H1 (cell line): ENCODE data around the gene SMPDL3B. TPM values are rescaled to one million over a fixed set of nuclear protein-coding genes. Genes with fewer than 3 reads are reported as not detected.

Experiments used
- CTCF ChIA-PET: fragments of 300-600 bp; sonication (Branson Sonifier 250); formaldehyde crosslinking; loops from one replicate; lab custom pipeline; 2021; ENCODE audit not compliant: partially characterized antibody; lab: Charles Lee
- POLR2A ChIA-PET: fragments of 300-600 bp; sonication (Branson Sonifier 250); formaldehyde crosslinking; loops from one replicate; lab custom pipeline; 2021; ENCODE audit warnings: inconsistent platforms; ENCODE audit not compliant: partially characterized antibody; lab: Charles Lee
- DNase-seq, 2 experiments: peaks; one replicate each; pipeline versions ENCODE4 v3.0.0 to v3.0.0-alpha.2; 2010 to 2022; ENCODE audit warnings: low spot score in 2 of 2, low read depth in 1 of 2, mixed read lengths in 1 of 2
- FAIRE-seq: peaks from 2 replicates; lab custom pipeline; 2011; peaks lifted over from hg19 to GRCh38; lab: Jason Lieb, UNC
- H2AFZ ChIP-seq: 2 replicates; pipeline ENCODE4 v1.8.1; 2012; ENCODE audit warnings: low read length, inconsistent platforms
- H2AK5ac ChIP-seq: 2 replicates; pipeline ENCODE4 v1.6.1; 2013; ENCODE audit warnings: low read depth, low read length
- H2BK120ac ChIP-seq: replicated peaks from 2 replicates; pipeline ENCODE3; 2013; ENCODE audit warnings: low read depth, low read length, inconsistent platforms
- H2BK12ac ChIP-seq: 2 replicates; pipeline ENCODE4 v1.6.1; 2013; ENCODE audit warnings: low read depth, low read length
- H2BK15ac ChIP-seq: 2 replicates; pipeline ENCODE4 v1.6.1; 2013; ENCODE audit warnings: low read length
- H2BK20ac ChIP-seq: 2 replicates; pipeline ENCODE4 v1.6.1; 2013; ENCODE audit warnings: low read length
- H2BK5ac ChIP-seq: 2 replicates; pipeline ENCODE4 v1.6.1; 2013; ENCODE audit warnings: low read depth, low read length
- H3K14ac ChIP-seq: 2 replicates; pipeline ENCODE4 v1.6.1; 2013; ENCODE audit warnings: inconsistent platforms; ENCODE audit not compliant: insufficient read length
- H3K18ac ChIP-seq: 2 replicates; pipeline ENCODE4 v1.6.1; 2013; ENCODE audit warnings: low read length; ENCODE audit errors: extremely low read depth
- H3K23ac ChIP-seq: 2 replicates; pipeline ENCODE4 v1.6.1; 2013; ENCODE audit warnings: inconsistent platforms; ENCODE audit not compliant: insufficient read length
- H3K23me2 ChIP-seq: 2 replicates; pipeline ENCODE4 v1.6.1; 2013; ENCODE audit warnings: low read depth, low read length
- H3K27ac ChIP-seq: 2 replicates; pipeline ENCODE4 v1.6.1; 2011; ENCODE audit warnings: low read depth, low read length, inconsistent platforms
- H3K27me3 ChIP-seq, 4 experiments: replicated peaks in 1 of 4; 1 replicate in 1 of 4; 2 replicates in 3 of 4; pipeline versions ENCODE4 v1.6.1 to v1.8.1; 2011 to 2013; ENCODE audit warnings: low read length in 3 of 4, mild to moderate bottlenecking in 3 of 4, inconsistent platforms in 2 of 4, mixed read lengths in 2 of 4, moderate library complexity in 1 of 4; ENCODE audit not compliant: control insufficient read depth in 3 of 4, insufficient read depth in 3 of 4; ENCODE audit errors: extremely low read depth in 1 of 4
- H3K36me3 ChIP-seq, 4 experiments: 2 replicates each; pipeline versions ENCODE4 v1.6.1 to v1.8.1; 2011 to 2013; ENCODE audit warnings: mild to moderate bottlenecking in 4 of 4, low read length in 3 of 4, moderate library complexity in 2 of 4, control low read depth in 1 of 4, inconsistent platforms in 1 of 4; ENCODE audit not compliant: insufficient read depth in 4 of 4, control insufficient read depth in 2 of 4
- H3K4ac ChIP-seq: replicated peaks from 2 replicates; pipeline ENCODE3; 2013; ENCODE audit warnings: low read length, low read depth, mixed read lengths, inconsistent platforms; ENCODE audit not compliant: insufficient read length
- H3K4me1 ChIP-seq, 4 experiments: replicated peaks in 1 of 4; 1 replicate in 1 of 4; 2 replicates in 3 of 4; pipeline versions ENCODE4 v1.6.1 to v1.8.1; 2011 to 2013; ENCODE audit warnings: low read length in 3 of 4, inconsistent platforms in 2 of 4, mixed read lengths in 1 of 4; ENCODE audit not compliant: insufficient read depth in 4 of 4, control insufficient read depth in 3 of 4
- H3K4me2 ChIP-seq, 2 experiments: 2 replicates each; pipeline versions ENCODE4 v1.6.1 to v1.8.1; 2011 to 2013; ENCODE audit warnings: low read depth in 2 of 2, low read length in 2 of 2, control low read depth in 1 of 2, inconsistent platforms in 1 of 2, mild to moderate bottlenecking in 1 of 2; ENCODE audit not compliant: insufficient read depth in 1 of 2
- H3K4me3 ChIP-seq, 4 experiments: fragments of 200-600, 300-600 bp in 1 of 4; sonication (generic), shearing (Covaris generic), sonication (Bioruptor Twin) in 1 of 4; 2 replicates each; pipeline versions ENCODE4 v1.5.1 to v1.8.1; 2011 to 2016; ENCODE audit warnings: low read length in 4 of 4, low read depth in 3 of 4, control low read depth in 2 of 4, inconsistent platforms in 2 of 4, mild to moderate bottlenecking in 2 of 4, mixed read lengths in 1 of 4, moderate library complexity in 1 of 4; ENCODE audit not compliant: insufficient read depth in 2 of 4; ENCODE audit errors: extremely low read depth in 1 of 4
- H3K56ac ChIP-seq: replicated peaks from 2 replicates; pipeline ENCODE3; 2013; ENCODE audit warnings: low read depth, mild to moderate bottlenecking, mixed read lengths, low read length, inconsistent platforms; ENCODE audit not compliant: insufficient read length
- H3K79me1 ChIP-seq: 2 replicates; pipeline ENCODE4 v1.6.1; 2013; ENCODE audit warnings: low read depth, low read length, control low read depth
- H3K79me2 ChIP-seq, 2 experiments: 2 replicates each; pipeline versions ENCODE4 v1.6.1 to v1.8.1; 2012 to 2013; ENCODE audit warnings: low read length in 2 of 2, mild to moderate bottlenecking in 2 of 2, inconsistent platforms in 1 of 2; ENCODE audit not compliant: insufficient read depth in 2 of 2, control insufficient read depth in 1 of 2
- H3K9ac ChIP-seq, 4 experiments: replicated peaks in 1 of 4; 1 replicate in 1 of 4; 2 replicates in 3 of 4; pipeline versions ENCODE4 v1.6.1 to v1.8.1; 2011 to 2013; ENCODE audit warnings: low read depth in 3 of 4, low read length in 3 of 4, control low read depth in 2 of 4, mild to moderate bottlenecking in 2 of 4, moderate library complexity in 2 of 4, inconsistent platforms in 1 of 4; ENCODE audit errors: extremely low read depth in 1 of 4
- H3K9me3 ChIP-seq, 2 experiments: 2 replicates each; pipeline versions ENCODE4 v1.6.1 to v1.8.1; 2012 to 2013; ENCODE audit warnings: mild to moderate bottlenecking in 2 of 2, moderate library complexity in 2 of 2, control low read depth in 1 of 2, inconsistent platforms in 1 of 2, low read depth in 1 of 2, low read length in 1 of 2, mixed read lengths in 1 of 2; ENCODE audit not compliant: insufficient read depth in 2 of 2
- H4K20me1 ChIP-seq, 2 experiments: replicated peaks in 1 of 2; 2 replicates each; pipeline versions ENCODE3 to v1.8.1; 2011 to 2013; ENCODE audit warnings: inconsistent platforms in 2 of 2, low read length in 2 of 2, mild to moderate bottlenecking in 1 of 2; ENCODE audit not compliant: insufficient read depth in 2 of 2, control insufficient read depth in 1 of 2
- H4K5ac ChIP-seq: 2 replicates; pipeline ENCODE4 v1.6.1; 2013; ENCODE audit warnings: low read length, low read depth, mixed read lengths, inconsistent platforms; ENCODE audit not compliant: insufficient read length
- H4K8ac ChIP-seq: 2 replicates; pipeline ENCODE4 v1.8.0; 2013; ENCODE audit warnings: mild to moderate bottlenecking, moderate library complexity, low read length, inconsistent platforms; ENCODE audit not compliant: insufficient read depth; ENCODE audit errors: extremely low read depth
- H4K91ac ChIP-seq: replicated peaks from 2 replicates; pipeline ENCODE3; 2013; ENCODE audit warnings: low read length, mixed read lengths, inconsistent platforms; ENCODE audit not compliant: insufficient read length
- BACH1 ChIP-seq: IDR thresholded peaks from 2 replicates; pipeline ENCODE4 v1.6.1; 2012; ENCODE audit warnings: low read length, improper control_type of control experiment
- EZH2 ChIP-seq: fragments of 200-600 bp; sonication (generic); IDR thresholded peaks from 2 replicates; pipeline ENCODE4 v1.7.1; 2012; ENCODE audit warnings: low read depth, mild to moderate bottlenecking, moderate library complexity, low read length, inconsistent platforms; ENCODE audit not compliant: severe bottlenecking
- FOSL1 ChIP-seq: IDR thresholded peaks from 2 replicates; pipeline ENCODE4 v1.6.1; 2011; ENCODE audit warnings: mild to moderate bottlenecking, low read depth, low read length, moderate library complexity; ENCODE audit not compliant: insufficient read depth
- HDAC6 ChIP-seq: IDR thresholded peaks from one replicate; pipeline ENCODE4 v1.7.1; 2012; ENCODE audit warnings: low read depth, mild to moderate bottlenecking, inconsistent platforms, low read length, moderate library complexity
- KDM1A ChIP-seq: fragments of 200-600, 300-600 bp; sonication (generic); IDR thresholded peaks from 2 replicates; pipeline ENCODE4 v1.7.1; 2016; ENCODE audit warnings: mild to moderate bottlenecking, low read length, borderline replicate concordance
- NANOG ChIP-seq: IDR thresholded peaks from 2 replicates; pipeline ENCODE4 v1.6.1; 2011; ENCODE audit warnings: low read length, low read depth, mild to moderate bottlenecking, inconsistent platforms; ENCODE audit not compliant: insufficient read depth, poor library complexity, severe bottlenecking
- POU5F1 ChIP-seq: IDR thresholded peaks from 2 replicates; pipeline ENCODE4 v1.6.1; 2011; ENCODE audit warnings: low read depth, mild to moderate bottlenecking, low read length, moderate library complexity
- SIN3A ChIP-seq, 2 experiments: IDR thresholded peaks in 1 of 2; conservative IDR thresholded peaks in 1 of 2; 2 replicates each; pipeline ENCODE4 v1.6.1; 2011 to 2012; ENCODE audit warnings: low read length in 2 of 2, improper control_type of control experiment in 1 of 2, low read depth in 1 of 2, mild to moderate bottlenecking in 1 of 2
- SP1 ChIP-seq: IDR thresholded peaks from 2 replicates; pipeline ENCODE4 v1.6.1; 2011; ENCODE audit warnings: low read depth, low read length
- SRF ChIP-seq: IDR thresholded peaks from 2 replicates; pipeline ENCODE4 v1.6.1; 2011; ENCODE audit warnings: mild to moderate bottlenecking, low read depth, low read length, moderate library complexity
- TAF7 ChIP-seq: optimal IDR thresholded peaks from 2 replicates; pipeline ENCODE3; 2011; ENCODE audit warnings: low read depth, mild to moderate bottlenecking, inconsistent platforms, low read length, moderate library complexity, borderline replicate concordance
- TBP ChIP-seq: IDR thresholded peaks from 2 replicates; pipeline ENCODE4 v1.6.1; 2011; ENCODE audit warnings: low read depth, low read length, improper control_type of control experiment
- whole genome bisulfite sequencing, 2 experiments: shearing (Covaris generic) in 1 of 2; methylation state at CpG; one replicate each; pipeline versions ENCODE4 v1.1.6 to v1.1.7; 2013 to 2015; ENCODE audit warnings: low lambda C conversion rate in 2 of 2, mixed read lengths in 2 of 2, inconsistent platforms in 1 of 2, low coverage in 1 of 2, missing lambda C conversion rate in 1 of 2; ENCODE audit not compliant: insufficient replicate concordance in 2 of 2, insufficient coverage in 1 of 2, insufficient read length in 1 of 2; ENCODE audit errors: extremely low coverage in 1 of 2, missing lambda C conversion rate in 1 of 2; 5-methylcytosine and 5-hydroxymethylcytosine counted together
- polyA plus RNA-seq, 7 experiments: library from polyadenylated mRNA; depleted of rRNA in 3 of 7; stranded (reverse) in 5 of 7; unstranded in 2 of 7; fragments of >200 nt in 5 of 7; fragments of 200-250 nt in 2 of 7; gene quantifications; 1 replicate in 5 of 7; 2 replicates in 1 of 7; 4 replicates in 1 of 7; pipeline versions ENCODE4 v1.2.1 to v1.2.3, GENCODE V29; 2011 to 2013; ENCODE audit warnings: missing spikeins in 2 of 7, mixed read lengths in 2 of 7
- total RNA-seq: library from RNA; stranded (reverse); fragmentation: NEBNext Ultra II Directional; extraction: Animal tissue kit (Norgen Biotek cat#: 25700); gene quantifications from 2 replicates; pipeline ENCODE4 v1.2.1, GENCODE V29; 2021

The SMPDL3B gene
- total and polyA plus RNA-seq, 2 of the 8 experiments (the other 6 are each of a cell fraction or from before 2014, with no cell fraction given): 54.7 to 143 TPM

DNA sequence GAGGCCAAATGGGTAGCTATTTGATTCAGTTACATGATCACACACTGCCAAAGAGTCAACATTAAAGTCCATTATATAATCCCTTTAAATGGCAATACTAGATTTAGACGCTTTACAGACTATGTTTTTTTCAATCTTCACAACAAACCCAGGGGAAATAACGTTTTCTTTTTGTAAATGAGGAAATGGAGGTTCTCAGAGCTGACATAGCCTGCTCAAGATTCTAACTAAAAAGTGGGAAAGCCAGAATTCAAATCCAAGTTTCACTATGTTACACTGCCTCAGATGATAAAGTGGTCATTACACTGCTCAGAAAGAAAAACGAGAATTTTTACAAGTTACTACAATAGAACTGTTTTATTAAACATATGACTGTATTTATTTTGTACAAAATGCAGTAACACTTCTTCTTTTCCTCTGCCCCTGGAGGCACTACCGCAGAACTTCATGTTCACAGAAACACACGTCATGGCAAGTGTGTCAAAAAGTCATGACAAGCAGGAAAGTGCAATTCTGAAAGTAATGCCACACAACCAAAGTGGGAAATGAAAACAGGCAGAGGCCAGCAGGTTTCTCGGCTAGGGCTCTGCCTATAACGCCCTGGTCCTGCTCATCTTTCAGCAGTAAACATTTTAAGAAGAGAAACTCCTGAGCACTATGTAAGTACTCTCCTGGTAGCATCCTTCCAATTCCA lies 43.5 kb upstream of the SMPDL3B start:
- no peak for FAIRE-seq
- TF ChIP-seq SP1 (no peak), FOSL1 (no peak), POU5F1 (no peak), BACH1 (no peak), HDAC6 (no peak), KDM1A (no peak), TAF7 (no peak), SIN3A (conservative IDR thresholded peaks at IDR 0.05 in 1 of 2, IDR thresholded peaks at IDR 0.05 in 1 of 2; ENCODE audit: low read depth in 1 of 2, low read length in 2 of 2) (no peak), SRF (no peak), EZH2 (no peak), TBP (no peak), NANOG (no peak)

More for the DNA sequence above, 43.5 kb upstream of the SMPDL3B start:
- Histone ChIP-seq H2BK15ac (no peak overlapping the region), H2BK120ac (no peak overlapping the region), H3K23me2 (no peaks in the 10 kb centered on the region), H3K36me3 (peaks cover 24 to 67% (median 55%) of the 10 kb centered on the region in 4 experiments), H3K18ac (no peak overlapping the region), H3K23ac (no peak overlapping the region), H4K8ac (no peak overlapping the region), H3K9ac (no peak overlapping the region), H4K91ac (no peak overlapping the region), H3K79me1 (no peaks in the 10 kb centered on the region), H4K20me1 (peaks cover 0 to 4% of the 10 kb centered on the region in 2 experiments), H3K56ac (no peak overlapping the region), H3K4ac (no peak overlapping the region), H3K4me2 (no peak overlapping the region), H3K14ac (no peak overlapping the region), H3K4me1 (no peaks in the 10 kb centered on the region), H2BK5ac (no peak overlapping the region), H3K27ac (no peak overlapping the region), H2AK5ac (no peak overlapping the region), H3K79me2 (no peaks in the 10 kb centered on the region), H3K9me3 (no peaks in the 10 kb centered on the region), H3K4me3 (no peak overlapping the region), H3K27me3 (no peaks in the 10 kb centered on the region), H2BK12ac (no peak overlapping the region), H2AFZ (no peak overlapping the region), H2BK20ac (no peak overlapping the region), H4K5ac (no peak overlapping the region)
- ChIA-PET POLR2A (interaction anchor here (0.8 to 4.0 kb wide), 7 partner anchors 8 to 66 kb away, joined by 3 to 17 read pairs (median 4); no protein-coding TSS in a partner anchor), CTCF (interaction anchor here (0.5 to 1.1 kb wide), 3 partner anchors 34 to 333 kb away, joined by 3 read pairs; no protein-coding TSS in a partner anchor)
- DNase-seq: no peak
- WGBS, 2 experiments: 88% methylated on average over 7 of the region's 7 CpGs; no CpG with 5 or more reads in 1 of the 2 experiments
